22Rv1 (cell line): Measurements from ENCODE around the gene COL4A2.
"Not testable (repeated sequence)": the region's sequence is repeated elsewhere in the genome, so short reads cannot be mapped to it uniquely, and the experiment has no call there.

ENCODE experiments used
- H3K27ac ChIP-seq: fragments of 450-650 bp; 2 replicates; pipeline ENCODE4 v1.5.1; 2017
- CTCF ChIP-seq: fragments of 450-650 bp; IDR thresholded peaks from 2 replicates; pipeline ENCODE4 v1.5.1; 2017; ENCODE audit warnings: mild to moderate bottlenecking
- ZFX ChIP-seq: fragments of 450-650 bp; IDR thresholded peaks from 2 replicates; pipeline ENCODE4 v1.6.1; 2017; ENCODE audit warnings: antibody characterized with exemption, borderline replicate concordance

The COL4A2 gene

GRCh38 chr13:110449219-110450015 lies 142.3 kb downstream of the COL4A2 start:
- no peak overlapping the region for H3K27ac ChIP-seq
- TF ChIP-seq ZFX (no peak), CTCF (no peak)

GRCh38 chr13:110450016-110450900 lies 143.2 kb downstream of the COL4A2 start:
- no peak overlapping the region for H3K27ac ChIP-seq
- TF ChIP-seq CTCF (no peak), ZFX (no peak)

GRCh38 chr13:110450941-110451730 lies 144.1 kb downstream of the COL4A2 start:
- TF ChIP-seq ZFX (no peak), CTCF (no peak)
- H3K27ac ChIP-seq: no peak overlapping the region

GRCh38 chr13:110453091-110453490 lies 146.0 kb downstream of the COL4A2 start:
- H3K27ac ChIP-seq: not testable (repeated sequence)

DNA sequence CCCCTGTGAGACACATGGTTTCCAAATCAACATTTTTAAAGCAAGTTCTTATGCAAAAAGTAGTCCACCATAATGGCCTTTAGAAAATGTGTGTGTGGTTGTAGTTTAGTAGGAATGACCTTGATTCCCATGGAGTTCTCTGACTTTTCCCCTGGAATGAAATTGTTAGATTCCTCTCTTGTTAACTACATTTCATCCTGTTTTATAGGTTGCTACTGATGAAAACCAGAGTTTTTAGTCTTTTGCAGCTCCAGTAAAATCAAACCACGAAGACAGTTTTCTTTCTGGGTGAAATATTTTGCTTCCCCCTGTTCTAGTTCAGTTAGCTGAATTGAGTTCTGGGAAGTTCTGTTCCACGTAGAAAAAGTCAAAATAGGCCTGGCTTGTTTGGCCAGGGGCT lies 146.7 kb downstream of the COL4A2 start:
- TF ChIP-seq CTCF (no peak), ZFX (no peak)
- no peak overlapping the region for H3K27ac ChIP-seq

DNA sequence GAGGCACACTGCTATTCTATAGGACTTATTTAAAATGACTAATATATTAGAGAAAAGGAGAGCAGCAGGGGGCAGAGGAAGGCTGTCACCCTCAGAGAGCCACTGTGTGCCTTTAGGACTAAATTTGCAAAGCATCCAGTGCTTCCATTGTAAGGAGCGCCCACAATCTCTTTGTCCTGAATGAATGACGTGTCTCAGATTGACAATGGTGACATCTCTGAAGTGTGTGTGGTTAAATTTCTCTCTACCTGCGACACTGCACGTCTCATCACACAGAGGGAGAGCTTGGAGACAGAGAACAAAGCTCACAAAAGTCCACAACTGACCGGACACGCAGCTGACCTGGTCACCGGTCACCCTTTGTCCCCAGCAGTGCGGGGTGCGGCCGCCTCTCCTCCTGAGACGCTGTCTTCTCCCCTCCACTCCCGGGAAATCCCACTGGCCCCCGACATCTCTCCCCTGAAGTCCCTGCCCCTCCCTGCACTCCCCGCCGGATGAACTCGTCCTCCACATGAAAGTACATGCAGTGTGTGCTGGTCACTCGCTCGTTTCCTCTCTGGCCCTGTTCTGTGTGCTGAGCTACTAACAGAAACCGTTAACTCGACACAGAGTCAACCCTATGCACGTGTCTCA lies 147.3 kb downstream of the COL4A2 start:
- no peak overlapping the region for H3K27ac ChIP-seq
- TF ChIP-seq CTCF (no peak), ZFX (no peak)

DNA sequence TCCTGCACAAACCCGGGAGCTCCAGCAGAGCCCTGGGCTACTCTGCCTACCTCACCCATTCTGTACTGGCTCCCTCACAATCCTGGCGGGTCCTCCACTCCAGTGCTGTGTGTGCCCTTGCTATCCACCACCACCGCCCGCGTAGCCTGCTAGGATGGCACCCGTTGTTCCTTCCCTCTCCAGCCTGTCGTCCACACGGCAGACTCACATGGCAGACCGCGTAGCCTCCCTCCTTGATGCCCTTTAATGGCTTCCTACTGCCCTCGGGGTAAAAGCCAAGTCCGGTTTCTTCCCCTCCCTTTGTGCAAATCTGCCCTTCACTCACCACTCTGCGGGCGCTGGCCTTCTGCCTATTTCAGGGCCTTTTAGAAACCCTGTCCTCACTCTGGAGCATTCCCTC lies 147.9 kb downstream of the COL4A2 start:
- TF ChIP-seq CTCF (no peak), ZFX (no peak)
- H3K27ac ChIP-seq: no peak overlapping the region
